Cardiac muscle cell (in vitro differentiated cells and primary cell): ENCODE data around the gene RBM22. TPM values are rescaled to one million over a fixed set of nuclear protein-coding genes. Genes with fewer than 3 reads are reported as not detected.

Source experiments
- DNase-seq, 2 donors: peaks; one replicate each; pipeline versions ENCODE4 v3.0.0 to v3.0.0-alpha.2; 2010 to 2017; ENCODE audit warnings: low read depth in 1 of 2, low spot score in 1 of 2
- H3K27ac ChIP-seq: fragments of 200-600 bp; sonication (generic); 2 replicates; pipeline ENCODE4 v1.5.1; 2016
- H3K27me3 ChIP-seq: fragments of 200-600 bp; sonication (generic); 2 replicates; pipeline ENCODE4 v1.6.0; 2016; ENCODE audit warnings: control low read depth
- H3K36me3 ChIP-seq: fragments of 200-600 bp; sonication (generic); 2 replicates; pipeline ENCODE4 v1.5.1; 2016; ENCODE audit warnings: control low read depth
- H3K4me1 ChIP-seq: fragments of 200-600 bp; sonication (generic); 2 replicates; pipeline ENCODE4 v1.8.1; 2017; ENCODE audit warnings: low read depth, mild to moderate bottlenecking, mixed run types
- H3K4me3 ChIP-seq: fragments of 200-600 bp; sonication (generic); 2 replicates; pipeline ENCODE4 v1.5.1; 2016; ENCODE audit warnings: mild to moderate bottlenecking
- H3K9me3 ChIP-seq: fragments of 200-600 bp; sonication (generic); 2 replicates; pipeline ENCODE4 v1.5.1; 2017; ENCODE audit warnings: low read depth, mild to moderate bottlenecking, control low read depth
- polyA plus RNA-seq: library from polyadenylated mRNA; unstranded; fragments of >200 nt; fragmentation: Nextera tagmentation; extraction: Ambion mirVana; gene quantifications from 2 replicates; pipeline ENCODE4 v1.2.1, GENCODE V29; 2016
- total RNA-seq: library from RNA; depleted of rRNA; stranded (reverse); fragments of >200 nt; gene quantifications from 2 replicates; pipeline ENCODE4 v1.2.3, GENCODE V29; 2016
- TF ChIP-seq, protein P1 (sequence below): IDR thresholded peaks from 2 replicates; pipeline ENCODE4 v1.5.1; 2012; ENCODE audit warnings: low read depth, mild to moderate bottlenecking, low read length

Gene RBM22
- total and polyA plus RNA-seq, 2 experiments from 2014 or later = 33.0 to 39.0 TPM

DNA sequence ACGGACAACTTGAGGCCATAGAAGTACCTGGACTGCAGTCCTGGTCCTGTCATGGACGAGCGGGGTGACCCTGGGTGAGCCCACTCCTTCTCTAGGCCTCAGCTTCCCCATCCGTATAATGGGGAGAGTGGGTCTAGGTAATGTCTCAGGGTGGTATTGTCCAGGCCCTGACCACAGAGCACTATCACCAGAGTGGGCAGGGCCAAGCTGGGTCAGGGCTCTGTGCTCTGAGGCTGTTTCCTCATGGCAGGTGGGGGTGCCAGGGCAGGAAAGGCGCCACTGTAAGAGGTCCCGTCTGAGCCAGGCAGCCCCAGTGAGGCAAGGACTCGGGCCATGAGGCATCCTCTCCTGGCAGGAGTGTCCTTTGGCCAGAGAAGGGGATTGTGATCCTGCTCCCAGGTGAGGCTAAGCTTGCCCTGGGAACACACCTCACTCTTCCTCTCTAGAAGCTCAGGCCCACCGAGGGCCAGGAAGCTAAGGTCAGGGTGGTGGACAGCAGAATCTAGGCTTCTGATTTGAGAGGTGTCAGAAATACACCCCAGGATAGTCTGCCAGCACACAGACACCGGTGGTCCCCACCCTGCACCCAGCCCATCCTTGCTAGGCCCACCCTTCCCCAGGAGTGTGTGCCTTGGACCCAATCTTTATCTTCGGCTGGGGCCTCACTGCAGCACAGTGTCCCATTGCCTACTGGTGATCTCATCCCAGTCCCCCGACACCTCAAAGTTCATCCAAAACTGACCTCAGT, 41.3 kb downstream of the RBM22 start:
- TF ChIP-seq, protein P1, sequence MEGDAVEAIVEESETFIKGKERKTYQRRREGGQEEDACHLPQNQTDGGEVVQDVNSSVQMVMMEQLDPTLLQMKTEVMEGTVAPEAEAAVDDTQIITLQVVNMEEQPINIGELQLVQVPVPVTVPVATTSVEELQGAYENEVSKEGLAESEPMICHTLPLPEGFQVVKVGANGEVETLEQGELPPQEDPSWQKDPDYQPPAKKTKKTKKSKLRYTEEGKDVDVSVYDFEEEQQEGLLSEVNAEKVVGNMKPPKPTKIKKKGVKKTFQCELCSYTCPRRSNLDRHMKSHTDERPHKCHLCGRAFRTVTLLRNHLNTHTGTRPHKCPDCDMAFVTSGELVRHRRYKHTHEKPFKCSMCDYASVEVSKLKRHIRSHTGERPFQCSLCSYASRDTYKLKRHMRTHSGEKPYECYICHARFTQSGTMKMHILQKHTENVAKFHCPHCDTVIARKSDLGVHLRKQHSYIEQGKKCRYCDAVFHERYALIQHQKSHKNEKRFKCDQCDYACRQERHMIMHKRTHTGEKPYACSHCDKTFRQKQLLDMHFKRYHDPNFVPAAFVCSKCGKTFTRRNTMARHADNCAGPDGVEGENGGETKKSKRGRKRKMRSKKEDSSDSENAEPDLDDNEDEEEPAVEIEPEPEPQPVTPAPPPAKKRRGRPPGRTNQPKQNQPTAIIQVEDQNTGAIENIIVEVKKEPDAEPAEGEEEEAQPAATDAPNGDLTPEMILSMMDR = no peak
- Histone ChIP-seq H3K36me3 (no peaks in the 10 kb centered on the region), H3K4me1 (peaks cover 19% of the 10 kb centered on the region), H3K4me3 (no peak overlapping the region), H3K27ac (peak overlapping the region; percentile 52), H3K27me3 (no peaks in the 10 kb centered on the region), H3K9me3 (no peaks in the 10 kb centered on the region)
- DNase-seq = no peak

DNA sequence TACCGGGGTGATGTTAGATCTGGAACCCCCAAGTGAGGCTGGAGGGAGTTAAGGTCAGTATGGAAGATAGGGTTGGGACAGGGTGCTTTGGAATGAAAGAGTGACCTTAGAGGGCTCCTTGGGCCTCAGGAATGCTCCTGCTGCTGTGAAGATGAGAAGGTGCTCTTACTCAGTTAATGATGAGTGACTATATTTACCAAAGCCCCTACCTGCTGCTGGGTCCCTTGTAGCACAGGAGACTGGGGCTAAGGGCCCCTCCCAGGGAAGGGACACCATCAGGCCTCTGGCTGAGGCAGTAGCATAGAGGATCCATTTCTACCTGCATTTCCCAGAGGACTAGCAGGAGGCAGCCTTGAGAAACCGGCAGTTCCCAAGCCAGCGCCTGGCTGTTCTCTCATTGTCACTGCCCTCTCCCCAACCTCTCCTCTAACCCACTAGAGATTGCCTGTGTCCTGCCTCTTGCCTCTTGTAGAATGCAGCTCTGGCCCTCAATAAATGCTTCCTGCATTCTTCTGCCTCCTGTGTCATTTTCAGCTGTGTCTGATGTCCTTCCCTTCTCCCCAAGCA, 42.1 kb downstream of the RBM22 start:
- TF ChIP-seq, protein P1 = no peak
- H3K27me3 ChIP-seq = no peaks in the 10 kb centered on the region
- H3K4me1 ChIP-seq = peaks cover 19% of the 10 kb centered on the region
- H3K36me3 ChIP-seq = no peaks in the 10 kb centered on the region
- peak in 1 of 2 donors; percentile 59 for DNase-seq
- H3K4me3 ChIP-seq = no peak overlapping the region
- H3K9me3 ChIP-seq = no peaks in the 10 kb centered on the region
- peak overlapping the region; percentile 52 for H3K27ac ChIP-seq

DNA sequence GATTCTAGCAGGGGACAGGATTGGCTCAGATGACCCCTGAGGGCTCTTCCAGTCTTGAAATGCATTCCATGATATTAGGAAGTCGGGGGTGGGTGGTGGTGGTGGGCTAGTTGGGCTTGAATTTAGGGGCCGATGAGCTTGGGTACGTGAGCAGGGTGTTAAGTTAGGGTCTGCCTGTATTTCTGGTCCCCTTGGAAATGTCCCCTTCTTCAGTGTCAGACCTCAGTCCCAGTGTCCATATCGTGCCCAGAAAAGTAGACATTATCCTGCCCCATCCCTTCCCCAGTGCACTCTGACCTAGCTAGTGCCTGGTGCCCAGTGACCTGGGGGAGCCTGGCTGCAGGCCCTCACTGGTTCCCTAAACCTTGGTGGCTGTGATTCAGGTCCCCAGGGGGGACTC, 42.7 kb downstream of the RBM22 start:
- no peaks in the 10 kb centered on the region for H3K36me3 ChIP-seq
- no peak overlapping the region for H3K4me3 ChIP-seq
- H3K27me3 ChIP-seq = no peaks in the 10 kb centered on the region
- TF ChIP-seq, protein P1 = no peak
- peaks cover 19% of the 10 kb centered on the region for H3K4me1 ChIP-seq
- H3K9me3 ChIP-seq = no peaks in the 10 kb centered on the region
- no peak for DNase-seq
- H3K27ac ChIP-seq = peak overlapping the region; percentile 52

DNA sequence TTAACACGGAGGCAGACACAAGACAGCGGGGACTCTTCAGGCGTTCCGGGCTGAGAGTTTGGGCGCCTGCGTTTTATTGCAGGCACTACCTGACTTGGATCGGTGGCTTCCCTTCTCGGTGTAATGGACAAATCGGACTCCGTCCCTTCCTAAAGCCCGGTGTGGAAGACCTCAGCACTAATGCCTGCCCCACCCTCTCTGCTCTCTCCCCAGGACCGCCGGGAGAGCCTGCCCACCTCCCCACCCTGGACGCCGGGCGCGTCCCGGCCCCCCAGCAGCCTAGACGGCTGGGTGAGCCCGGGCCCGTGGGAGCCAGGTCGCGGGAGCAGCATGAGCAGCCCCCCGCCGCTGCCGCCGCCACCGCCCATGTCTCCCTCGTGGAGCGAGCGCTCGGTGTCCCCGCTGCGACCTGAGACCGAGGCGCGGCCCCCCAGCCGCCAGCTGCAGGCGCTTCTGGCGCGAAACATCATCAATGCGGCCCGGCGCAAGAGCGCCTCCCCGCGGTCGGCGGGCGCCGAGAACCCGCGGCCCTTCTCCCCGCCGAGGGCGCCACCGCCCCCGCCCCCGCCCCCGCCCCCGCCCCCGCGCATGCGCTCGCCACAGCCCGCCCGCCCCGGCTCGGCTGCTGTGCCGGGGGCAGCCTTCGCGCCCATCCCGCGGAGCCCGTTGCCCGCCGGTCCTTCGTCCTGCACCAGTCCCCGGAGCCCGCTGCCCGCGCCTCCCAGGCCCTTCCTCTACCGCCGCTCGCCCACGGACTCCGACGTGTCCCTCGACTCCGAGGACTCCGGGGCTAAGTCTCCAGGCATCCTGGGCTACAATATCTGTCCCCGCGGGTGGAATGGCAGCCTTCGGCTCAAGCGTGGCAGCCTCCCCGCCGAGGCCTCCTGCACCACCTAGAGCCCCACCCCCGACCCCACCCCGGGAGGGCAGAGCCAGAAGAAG, 44.4 kb downstream of the RBM22 start:
- peaks cover 19% of the 10 kb centered on the region for H3K4me1 ChIP-seq

DNA sequence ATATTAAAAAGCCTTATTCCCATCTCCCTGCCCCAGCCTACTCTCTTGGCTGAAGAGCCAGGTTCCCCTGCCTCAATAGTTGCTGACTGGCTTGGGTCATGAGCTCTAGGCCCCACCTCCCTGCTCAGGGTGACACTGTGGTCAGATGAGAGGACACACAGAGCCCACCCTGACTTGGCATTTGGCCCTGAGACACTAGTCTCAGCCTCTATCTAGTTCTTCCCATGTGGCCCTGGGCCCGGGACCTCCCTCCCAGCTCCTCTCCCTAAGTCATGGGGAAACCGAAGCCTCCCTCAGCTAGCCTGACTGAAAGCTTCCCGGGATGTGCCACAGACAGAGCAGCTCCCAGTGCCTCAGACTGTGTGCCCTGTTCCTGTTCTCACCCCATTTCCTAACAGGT, 45.6 kb downstream of the RBM22 start:
- no peaks in the 10 kb centered on the region for H3K36me3 ChIP-seq
- no peak overlapping the region for H3K4me3 ChIP-seq
- H3K4me1 ChIP-seq = peaks cover 12% of the 10 kb centered on the region
- H3K27me3 ChIP-seq = no peaks in the 10 kb centered on the region
- DNase-seq = no peak
- TF ChIP-seq, protein P1 = no peak
- no peak overlapping the region for H3K27ac ChIP-seq
- H3K9me3 ChIP-seq = no peaks in the 10 kb centered on the region

More for the DNA sequence above, 44.4 kb downstream of the RBM22 start:
- Histone ChIP-seq H3K27me3 (no peaks in the 10 kb centered on the region), H3K36me3 (no peaks in the 10 kb centered on the region), H3K9me3 (no peaks in the 10 kb centered on the region), H3K27ac (no peak overlapping the region), H3K4me3 (peak overlapping the region; percentile 53)
- DNase-seq = peak; percentile 73 to 85
- TF ChIP-seq, protein P1 = peak; percentile 44
